HG03575 (cell line): Measurements from ENCODE around the gene VWA1.
"Not testable (repeated sequence)": the region's sequence is repeated elsewhere in the genome, so short reads cannot be mapped to it uniquely, and the experiment has no call there.

ENCODE experiments used
- ATAC-seq: cut with Tn5 transposase; IDR thresholded peaks from one replicate; pipeline ENCODE4 v1.9.1; 2021; ENCODE audit not compliant: unreplicated experiment, insufficient number of reproducible peaks, low FRiP score; ENCODE audit errors: extremely low read depth

VWA1 gene

GRCh38 chr1:1432951-1433803 is 2.3 kb upstream of the VWA1 start:
- no peak for ATAC-seq

- ATAC-seq, result no peak
Observed at GRCh38 chr1:1433804-1434130, 1.7 kb upstream of the VWA1 start.

- no peak for ATAC-seq
Observed at GRCh38 chr1:1434131-1434823, 1.2 kb upstream of the VWA1 start.

- ATAC-seq, result no peak
Observed at GRCh38 chr1:1434824-1435105, 725 bp upstream of the VWA1 start.

- ATAC-seq, result no peak
Observed at GRCh38 chr1:1435911-1436629, 580 bp downstream of the VWA1 start.

- ATAC-seq, result no peak
Observed at GRCh38 chr1:1436630-1437032, 1.1 kb downstream of the VWA1 start.

GRCh38 chr1:1437033-1437903 is 1.8 kb downstream of the VWA1 start:
- no peak for ATAC-seq

- ATAC-seq, result no peak
Observed at GRCh38 chr1:1437904-1438376, 2.5 kb downstream of the VWA1 start.

- ATAC-seq, result no peak
Observed at GRCh38 chr1:1438531-1439381, 3.3 kb downstream of the VWA1 start.

GRCh38 chr1:1439546-1440261 is 4.2 kb downstream of the VWA1 start:
- ATAC-seq, result no peak

- no peak for ATAC-seq
Observed at GRCh38 chr1:1440262-1441001, 4.9 kb downstream of the VWA1 start.

GRCh38 chr1:1441002-1441888 is 5.8 kb downstream of the VWA1 start:
- no peak for ATAC-seq

- no peak for ATAC-seq
Observed at GRCh38 chr1:1442069-1442770, 6.7 kb downstream of the VWA1 start.

GRCh38 chr1:1446631-1447030 is 11.1 kb downstream of the VWA1 start:
- ATAC-seq, result not testable (repeated sequence)

GRCh38 chr1:1449099-1449739 is 13.7 kb downstream of the VWA1 start, which contains the start of gene ATAD3C:
TSS of gene ATAD3C (plus strand) at chr1:1449689. CDS start at chr1:1450684, 995 bp downstream.
- ATAC-seq, result no peak
